Measurements from ENCODE around the gene PRM3. TPM values are rescaled to one million over a fixed set of nuclear protein-coding genes. Genes with fewer than 3 reads are reported as not detected.

The PRM3 gene
- not detected for total RNA-seq

DNA sequence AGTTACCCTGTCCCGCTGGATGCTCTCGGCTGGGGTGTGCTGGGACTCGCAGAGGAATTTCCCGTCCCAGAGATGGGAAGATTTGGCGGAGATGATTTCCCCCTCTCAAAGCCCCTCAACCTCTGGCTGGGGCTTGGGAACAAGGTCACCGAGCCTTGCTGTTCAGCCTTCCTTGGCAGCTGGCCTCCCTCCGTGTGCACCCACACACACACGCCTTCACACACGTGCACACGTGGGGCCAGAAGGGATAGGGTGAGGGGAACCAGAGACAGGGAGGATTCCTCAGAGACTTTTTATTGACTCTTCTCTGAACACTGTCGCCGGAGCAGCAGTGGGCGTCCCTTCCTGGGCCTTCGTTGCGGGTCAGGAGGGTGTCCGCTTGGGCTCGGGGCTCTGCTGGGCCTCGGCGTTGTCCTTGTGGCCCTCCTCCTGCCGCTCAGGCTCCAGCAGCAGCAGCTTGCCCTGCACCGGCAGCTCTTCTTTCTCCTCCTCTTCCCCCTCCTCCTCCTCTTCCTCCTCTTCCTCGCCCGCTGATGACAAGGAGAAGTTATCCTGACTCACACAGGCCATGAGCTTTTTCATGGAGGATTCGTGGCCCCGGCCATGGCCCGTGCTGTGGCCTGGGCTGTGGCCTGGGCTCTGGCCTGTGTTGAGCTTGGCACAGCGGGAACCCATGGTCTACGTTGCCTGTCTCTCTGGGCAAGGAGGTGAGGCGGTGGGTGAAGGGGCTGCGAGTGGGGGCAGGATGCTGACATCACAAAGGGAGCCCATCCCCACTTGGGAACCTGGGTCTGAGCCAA lies at the start of gene PRM3:
Gene PRM3, minus strand, starts transcription at position 709 of the 800 bp plus-strand sequence. Its CDS starts 34 bp downstream, at position 675.
- ATAC-seq (no peak), DNase-seq (ENCODE audit: low spot score in 2 of 2) (no peak)
- Mint-ChIP-seq H3K27ac (no peak within 1 kb of the TSS), H3K36me3 (no peaks in the 10 kb centered on the region), H3K9me3 (peaks cover 0 to 5% of the 10 kb centered on the region in 2 donors)

GRCh38 chr16:11322823-11323222 lies 49.4 kb upstream of the PRM3 start:
- Mint-ChIP-seq H3K27ac (no peak overlapping the region), H3K9me3 (peaks cover 0 to 4% of the 10 kb centered on the region in 2 donors), H3K36me3 (peaks cover 0 to 12% of the 10 kb centered on the region in 2 donors)
- no peak for DNase-seq (ENCODE audit: low spot score in 2 of 2)
- ATAC-seq, result no peak

DNA sequence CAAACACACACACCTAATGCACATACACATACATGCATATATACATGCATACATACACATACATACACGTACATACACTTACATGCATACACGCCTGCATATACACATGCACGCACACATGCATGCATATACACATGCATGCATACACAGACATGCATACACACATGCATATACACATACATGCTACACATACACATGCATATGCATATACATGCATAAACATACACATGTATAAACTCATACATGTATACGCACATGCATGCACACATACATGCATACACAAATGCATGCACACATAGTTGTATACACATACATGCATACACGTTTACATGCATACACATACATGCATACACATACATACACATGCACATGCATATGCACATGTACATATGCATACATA lies 48.2 kb upstream of the PRM3 start:
- no peak for ATAC-seq
- peaks cover 0 to under 1% of the 10 kb centered on the region in 2 donors for H3K9me3 Mint-ChIP-seq
- no peak for DNase-seq (ENCODE audit: low spot score in 2 of 2)
- H3K27ac Mint-ChIP-seq, result no peak overlapping the region
- peaks cover 0 to under 1% of the 10 kb centered on the region in 2 donors for H3K36me3 Mint-ChIP-seq

DNA sequence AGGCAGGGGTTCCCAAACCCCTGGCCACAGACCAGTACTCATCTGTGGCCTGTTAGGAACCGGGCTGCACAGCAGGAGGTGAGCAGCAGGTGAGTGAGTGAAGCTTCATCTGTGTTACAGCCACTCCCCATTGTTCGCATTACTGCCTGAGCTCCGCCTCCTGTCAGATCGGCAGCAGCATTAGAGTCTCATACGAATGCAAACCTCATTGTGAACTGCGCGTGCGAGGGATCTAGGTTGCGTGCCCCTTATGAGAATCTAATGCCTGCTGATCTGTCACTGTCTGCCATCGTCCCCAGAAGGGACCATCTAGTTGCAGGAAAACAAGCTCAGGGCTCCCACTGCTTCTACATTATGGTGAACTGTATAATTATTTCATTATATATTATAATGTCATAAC lies 46.7 kb upstream of the PRM3 start:
- no peak overlapping the region for H3K27ac Mint-ChIP-seq
- no peaks in the 10 kb centered on the region for H3K36me3 Mint-ChIP-seq
- DNase-seq (ENCODE audit: low spot score in 2 of 2) (no peak), ATAC-seq (no peak)
- no peaks in the 10 kb centered on the region for H3K9me3 Mint-ChIP-seq

GRCh38 chr16:11319529-11320146 lies 46.2 kb upstream of the PRM3 start:
- H3K36me3 Mint-ChIP-seq, result no peaks in the 10 kb centered on the region
- no peak overlapping the region for H3K27ac Mint-ChIP-seq
- no peak for DNase-seq (ENCODE audit: low spot score in 2 of 2)
- ATAC-seq, result no peak
- no peaks in the 10 kb centered on the region for H3K9me3 Mint-ChIP-seq

DNA sequence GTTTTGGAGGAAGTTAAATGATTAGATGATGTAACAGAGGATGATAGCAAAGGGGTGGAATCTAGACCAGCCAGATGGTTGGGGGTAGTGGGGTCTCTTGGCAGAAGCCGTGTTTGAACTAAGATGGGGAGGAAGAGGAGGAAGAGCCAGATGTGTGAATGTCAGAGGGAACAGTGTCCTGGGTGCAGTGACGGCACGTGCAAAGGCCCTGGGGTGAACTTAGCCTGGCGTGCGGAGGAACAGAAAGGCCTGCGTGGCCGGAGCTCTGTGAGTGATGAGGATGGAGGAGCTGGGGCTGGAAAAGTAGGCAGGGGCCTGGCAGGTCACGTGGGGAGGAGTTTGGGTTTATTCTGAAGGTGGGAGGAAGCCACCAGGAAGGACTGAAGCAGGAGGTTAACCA lies 45.4 kb upstream of the PRM3 start:
- DNase-seq (ENCODE audit: low spot score in 2 of 2), result no peak
- no peaks in the 10 kb centered on the region for H3K36me3 Mint-ChIP-seq
- H3K9me3 Mint-ChIP-seq, result no peaks in the 10 kb centered on the region
- ATAC-seq, result no peak
- peak overlapping the region in 1 of 2 donors; percentile 12 for H3K27ac Mint-ChIP-seq

DNA sequence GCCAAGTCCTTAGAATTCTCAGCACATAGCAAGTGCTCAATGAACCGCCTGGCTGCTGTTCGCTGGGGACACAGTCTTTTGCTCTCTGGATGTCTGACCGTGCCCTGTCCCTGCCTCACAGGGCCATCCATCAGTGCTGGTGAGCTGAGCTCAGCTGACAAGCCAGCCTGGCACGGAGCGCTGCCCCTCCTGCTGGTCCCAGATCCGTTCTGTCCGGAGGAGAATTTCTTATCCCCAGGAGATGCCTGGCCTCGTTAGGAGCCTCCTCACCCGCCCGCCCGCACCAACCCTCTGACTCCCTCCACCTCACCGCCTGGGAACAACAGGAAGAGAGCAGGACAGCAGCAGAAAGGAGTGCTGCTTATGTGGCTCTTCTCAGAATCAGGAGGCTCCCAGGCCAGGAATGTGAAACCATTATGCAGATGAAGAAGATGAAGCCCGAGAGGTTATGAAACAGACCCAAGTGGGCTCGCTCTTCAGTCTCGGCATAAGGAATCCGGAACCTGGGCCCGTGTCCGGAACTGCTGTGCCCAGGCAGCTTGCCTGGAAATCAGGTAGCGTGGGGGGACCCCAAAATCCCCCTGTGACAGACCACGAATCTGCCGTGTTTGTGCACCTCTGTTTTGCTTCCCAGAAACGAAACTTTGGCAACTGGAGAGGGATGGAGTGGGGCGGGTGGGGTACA lies 43.0 kb upstream of the PRM3 start:
- no peak for ATAC-seq
- DNase-seq (ENCODE audit: low spot score in 2 of 2), result no peak
- no peaks in the 10 kb centered on the region for H3K36me3 Mint-ChIP-seq
- H3K27ac Mint-ChIP-seq, result no peak overlapping the region
- H3K9me3 Mint-ChIP-seq, result no peaks in the 10 kb centered on the region

DNA sequence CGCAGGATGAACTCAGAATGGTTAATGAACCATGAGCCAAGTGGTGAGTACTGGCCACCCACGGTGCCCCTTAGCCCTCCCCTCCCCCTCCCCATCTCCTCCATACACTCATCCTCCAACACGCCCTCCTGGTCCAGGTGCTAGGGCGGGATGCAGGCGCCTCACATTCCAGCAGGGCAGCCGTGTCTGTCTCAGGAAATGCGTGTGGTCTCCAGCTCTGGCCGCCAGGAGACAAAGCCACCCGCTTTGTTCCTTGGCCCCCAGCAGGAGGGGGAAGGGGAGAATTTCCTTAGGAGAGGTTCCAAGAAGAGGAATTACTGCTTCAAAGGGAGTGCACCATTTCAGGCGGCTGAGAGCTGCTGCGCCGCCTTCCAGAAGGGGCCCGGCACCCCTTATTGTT lies 42.1 kb upstream of the PRM3 start:
- H3K36me3 Mint-ChIP-seq, result no peaks in the 10 kb centered on the region
- no peak for DNase-seq (ENCODE audit: low spot score in 2 of 2)
- H3K9me3 Mint-ChIP-seq, result no peaks in the 10 kb centered on the region
- no peak overlapping the region for H3K27ac Mint-ChIP-seq
- no peak for ATAC-seq

GRCh38 chr16:11314309-11314894 lies 41.0 kb upstream of the PRM3 start:
- Mint-ChIP-seq H3K36me3 (no peaks in the 10 kb centered on the region), H3K9me3 (no peaks in the 10 kb centered on the region), H3K27ac (peak overlapping the region in 1 of 2 donors; percentile 32)
- DNase-seq (ENCODE audit: low spot score in 2 of 2), result no peak
- no peak for ATAC-seq

- ATAC-seq (no peak), DNase-seq (ENCODE audit: low spot score in 2 of 2) (no peak)
- H3K36me3 Mint-ChIP-seq, result no peaks in the 10 kb centered on the region
- H3K9me3 Mint-ChIP-seq, result no peaks in the 10 kb centered on the region
- no peak overlapping the region for H3K27ac Mint-ChIP-seq
These were observed 40.3 kb upstream of the PRM3 start for GRCh38 chr16:11313493-11314308.

DNA sequence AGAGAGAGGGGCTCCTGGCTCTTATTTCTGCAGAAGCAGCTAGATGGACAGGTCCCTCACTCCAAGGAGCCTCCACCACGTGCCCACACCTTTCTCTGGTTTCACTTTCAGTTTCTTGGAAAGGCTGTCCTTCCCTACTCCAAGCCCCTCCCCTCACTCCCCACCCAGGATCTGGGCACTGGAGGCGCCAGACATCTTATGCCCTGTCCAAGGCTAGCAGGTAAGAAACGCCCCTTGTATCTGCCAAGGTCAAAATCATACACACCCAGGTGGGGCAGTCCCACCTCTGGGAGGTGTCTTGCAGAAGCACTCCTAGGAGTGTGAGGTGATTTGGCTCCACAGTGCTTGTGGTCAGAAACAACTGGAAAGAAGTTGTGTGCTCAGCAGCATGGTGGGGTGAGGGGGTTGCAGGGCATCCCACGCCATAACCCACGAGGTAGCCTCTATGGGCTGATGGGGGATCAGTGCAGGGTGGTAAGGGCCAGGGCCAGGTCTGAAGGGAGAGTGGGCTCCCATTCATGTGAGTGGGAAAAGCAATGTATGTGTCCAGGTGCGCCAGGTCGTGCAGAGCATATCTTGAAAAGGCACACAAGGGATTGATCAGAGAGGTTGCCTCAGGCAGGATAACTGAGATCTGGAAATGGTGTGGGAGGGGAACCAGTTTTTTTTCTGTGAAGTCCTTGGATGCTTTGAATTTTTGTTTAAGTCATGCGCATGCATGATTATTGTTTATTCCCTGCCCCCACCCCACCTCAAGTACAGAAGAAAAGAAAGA lies 39.5 kb upstream of the PRM3 start:
- DNase-seq (ENCODE audit: low spot score in 2 of 2), result no peak
- ATAC-seq, result peak in 1 of 2 donors; percentile 13

GRCh38 chr16:11310997-11311561 lies 37.6 kb upstream of the PRM3 start:
- Mint-ChIP-seq H3K36me3 (no peaks in the 10 kb centered on the region), H3K9me3 (no peaks in the 10 kb centered on the region), H3K27ac (peak overlapping the region in 1 of 2 donors; percentile 14)
- DNase-seq (ENCODE audit: low spot score in 2 of 2), result no peak
- peak; percentile 21 to 27 for ATAC-seq

More for the DNA sequence above, 39.5 kb upstream of the PRM3 start:
- H3K27ac Mint-ChIP-seq, result peak overlapping the region; percentile 27 to 51
- no peaks in the 10 kb centered on the region for H3K9me3 Mint-ChIP-seq
- no peaks in the 10 kb centered on the region for H3K36me3 Mint-ChIP-seq

DNA sequence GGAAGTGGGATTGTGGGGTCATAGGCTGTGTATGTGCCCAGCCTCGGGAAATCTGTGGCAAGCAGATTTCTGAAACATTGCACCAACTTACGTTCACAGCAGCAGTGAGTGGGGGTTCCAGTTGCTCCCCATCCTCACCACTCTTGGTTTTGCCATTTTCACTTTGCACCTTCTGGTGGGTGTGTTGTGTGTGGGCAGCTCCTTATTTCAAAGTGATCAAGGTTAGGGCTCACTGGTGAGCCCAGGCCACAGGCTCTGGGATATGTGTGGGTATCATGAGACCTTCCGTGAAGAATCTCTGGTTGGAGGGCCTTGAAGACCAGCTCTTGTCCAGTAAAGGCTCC lies 37.2 kb upstream of the PRM3 start:
- Mint-ChIP-seq H3K36me3 (no peaks in the 10 kb centered on the region), H3K27ac (no peak overlapping the region), H3K9me3 (no peaks in the 10 kb centered on the region)
- ATAC-seq (no peak), DNase-seq (ENCODE audit: low spot score in 2 of 2) (no peak)

GRCh38 chr16:11309895-11310633 lies 36.6 kb upstream of the PRM3 start:
- Mint-ChIP-seq H3K9me3 (no peaks in the 10 kb centered on the region), H3K36me3 (no peaks in the 10 kb centered on the region), H3K27ac (no peak overlapping the region)
- ATAC-seq (no peak), DNase-seq (ENCODE audit: low spot score in 2 of 2) (no peak)

All from activated naive CD4-positive, alpha-beta T cell treated with anti-CD3 and anti-CD28 coated beads, Interleukin-2, amount 50 U/mL, for 72 hours (primary cell).